Activated B cell treated with CpG ODN at 0.5 μM for 24 hours (primary cell): ENCODE measurements around the gene SLC39A13. TPM values are rescaled to one million over a fixed set of nuclear protein-coding genes. Genes with fewer than 3 reads are reported as not detected.

Experiments
- ATAC-seq: fragments of 200-7000 bp; cut with Tn5 transposase; one replicate; pipeline ENCODE4 v1.10.0; 2021; ENCODE audit warnings: low read depth, mild to moderate bottlenecking, moderate library complexity
- CTCF ChIA-PET: fragments of 350-600 bp; sonication (Branson Sonifier 250); formaldehyde crosslinking; loops from one replicate; lab custom pipeline; 2021; ENCODE audit warnings: antibody characterized with exemption; lab: Charles Lee
- POLR2A ChIA-PET: fragments of 350-600 bp; sonication (Branson Sonifier 250); formaldehyde crosslinking; loops from one replicate; lab custom pipeline; 2021; ENCODE audit warnings: antibody characterized with exemption; lab: Charles Lee
- DNase-seq: peaks from one replicate; pipeline ENCODE4 v3.0.0; 2022
- H3K27ac Mint-ChIP-seq: one replicate; pipeline ENCODE4 v1.8.0; 2020; ENCODE audit warnings: mixed read lengths
- H3K27me3 Mint-ChIP-seq: one replicate; pipeline ENCODE4 v1.8.0; 2021; ENCODE audit warnings: mixed read lengths
- H3K36me3 Mint-ChIP-seq: one replicate; pipeline ENCODE4 v1.8.0; 2021; ENCODE audit warnings: low read depth, mixed read lengths
- H3K4me1 Mint-ChIP-seq: one replicate; pipeline ENCODE4 v1.8.0; 2021; ENCODE audit warnings: mixed read lengths
- H3K4me3 Mint-ChIP-seq: one replicate; pipeline ENCODE4 v1.8.0; 2020; ENCODE audit warnings: mild to moderate bottlenecking, mixed read lengths
- H3K9me3 Mint-ChIP-seq: one replicate; pipeline ENCODE4 v1.8.0; 2020; ENCODE audit warnings: mixed read lengths
- CTCF ChIP-seq: fragments of 200-600 bp; IDR thresholded peaks from one replicate; pipeline ENCODE4 v1.8.0; 2022; ENCODE audit warnings: antibody characterized with exemption, mild to moderate bottlenecking
- intact Hi-C: fragments of 100-400 bp; cut with micrococcal nuclease; formaldehyde crosslinking; loops from one replicate; pipeline ENCODE4 v1.15.1; 2024
- total RNA-seq: library from RNA; stranded (reverse); gene quantifications from 2 replicates; pipeline ENCODE4 v1.2.3, GENCODE V29; 2022

Gene SLC39A13
- total RNA-seq, 1 donor from 2014 or later: 27.5 TPM

- no peak for TF ChIP-seq CTCF
- ATAC-seq: no peak
- ChIA-PET POLR2A (interaction anchor here (1.7 to 3.9 kb wide), 3 partner anchors 19 to 32 kb away, joined by 6 to 106 read pairs (median 42); partner anchors contain the start of gene SLC39A13), CTCF (interaction anchor here (1.0 to 1.7 kb wide), 2 partner anchors 26 to 35 kb away, joined by 3 to 11 read pairs; no protein-coding TSS in a partner anchor)
- no peak for DNase-seq
- Mint-ChIP-seq H3K9me3 (no peaks in the 10 kb centered on the region), H3K4me1 (peaks cover 49% of the 10 kb centered on the region), H3K4me3 (peak overlapping the region; percentile 94), H3K36me3 (peaks cover 50% of the 10 kb centered on the region), H3K27ac (no peak overlapping the region), H3K27me3 (no peaks in the 10 kb centered on the region)
- intact Hi-C loops: loop anchor here (5.0 kb wide), 1 partner anchor 176 kb away; the partner anchor contains the start of gene CELF1
These were observed 32.3 kb upstream of the SLC39A13 start for GRCh38 chr11:47376107-47376524.

GRCh38 chr11:47376525-47377371 is 31.6 kb upstream of the SLC39A13 start:
- peaks cover 49% of the 10 kb centered on the region for H3K4me1 Mint-ChIP-seq

GRCh38 chr11:47377571-47378009 is 30.8 kb upstream of the SLC39A13 start:
- CTCF ChIA-PET: interaction anchor here (1.3 to 1.7 kb wide), 2 partner anchors 16 to 34 kb away, joined by 6 to 11 read pairs; no protein-coding TSS in a partner anchor
- Mint-ChIP-seq H3K36me3 (peaks cover 40% of the 10 kb centered on the region), H3K9me3 (no peaks in the 10 kb centered on the region), H3K27ac (no peak overlapping the region), H3K27me3 (no peaks in the 10 kb centered on the region), H3K4me3 (peak overlapping the region; percentile 94), H3K4me1 (peaks cover 45% of the 10 kb centered on the region)
- intact Hi-C loops: loop anchor here (1.0 to 5.0 kb wide), 7 partner anchors 17 to 476 kb away; partner anchors contain the start of genes CELF1, PSMC3 and SLC39A13
- ATAC-seq (peak; percentile 6), DNase-seq (no peak)
- no peak for TF ChIP-seq CTCF
- POLR2A ChIA-PET: interaction anchor here (0.6 to 3.9 kb wide), 12 partner anchors 14 to 1063 kb away, joined by 3 to 106 read pairs (median 6); partner anchors contain the start of genes DDB2, PSMC3 and SLC39A13

More at GRCh38 chr11:47376525-47377371, 31.6 kb upstream of the SLC39A13 start:
- peak overlapping the region; percentile 94 for H3K4me3 Mint-ChIP-seq
- ATAC-seq (peak; percentile 16), DNase-seq (peak; percentile 32)
- POLR2A ChIA-PET: interaction anchor here (1.0 to 3.9 kb wide), 4 partner anchors 17 to 31 kb away, joined by 5 to 106 read pairs (median 24); partner anchors contain the start of gene SLC39A13
- no peak overlapping the region for H3K27ac Mint-ChIP-seq
- intact Hi-C loops: loop anchor here (5.0 kb wide), 1 partner anchor 176 kb away; the partner anchor contains the start of gene CELF1
- CTCF ChIA-PET: interaction anchor here (1.0 to 1.7 kb wide), 2 partner anchors 26 to 35 kb away, joined by 3 to 11 read pairs; no protein-coding TSS in a partner anchor
- no peaks in the 10 kb centered on the region for H3K27me3 Mint-ChIP-seq
- TF ChIP-seq CTCF: no peak
- peaks cover 48% of the 10 kb centered on the region for H3K36me3 Mint-ChIP-seq
- H3K9me3 Mint-ChIP-seq: no peaks in the 10 kb centered on the region

- H3K4me3 Mint-ChIP-seq: peak within 1 kb of the TSS; percentile 94
These were observed 30.2 kb upstream of the SLC39A13 start, which contains the start of gene SPI1 for GRCh38 chr11:47378010-47378835. Gene SPI1, minus strand, starts transcription at chr11:47378547. Its CDS starts 194 bp downstream, at chr11:47378353.

More at GRCh38 chr11:47378010-47378835, 30.2 kb upstream of the SLC39A13 start, which contains the start of gene SPI1:
- no peaks in the 10 kb centered on the region for H3K27me3 Mint-ChIP-seq
- POLR2A ChIA-PET: interaction anchor here (0.5 to 3.9 kb wide), 16 partner anchors 13 to 1064 kb away, joined by 3 to 106 read pairs (median 5); partner anchors contain the start of genes ATG13, DDB2, HARBI1 and MTCH2
- peak; percentile 87 for ATAC-seq
- H3K9me3 Mint-ChIP-seq: no peaks in the 10 kb centered on the region
- no peak for TF ChIP-seq CTCF
- intact Hi-C loops: loop anchor here (1.0 to 5.0 kb wide), 7 partner anchors 16 to 475 kb away; partner anchors contain the start of genes CELF1, PSMC3 and SLC39A13
- CTCF ChIA-PET: interaction anchor here (0.9 to 1.4 kb wide), 5 partner anchors 15 to 34 kb away, joined by 4 to 8 read pairs (median 6); no protein-coding TSS in a partner anchor
- peaks cover 34% of the 10 kb centered on the region for H3K36me3 Mint-ChIP-seq
- peaks cover 47% of the 10 kb centered on the region for H3K4me1 Mint-ChIP-seq
- DNase-seq: peak; percentile 67
- H3K27ac Mint-ChIP-seq: no peak within 1 kb of the TSS
